Measurements from ENCODE around the gene PRR23B.

DNA sequence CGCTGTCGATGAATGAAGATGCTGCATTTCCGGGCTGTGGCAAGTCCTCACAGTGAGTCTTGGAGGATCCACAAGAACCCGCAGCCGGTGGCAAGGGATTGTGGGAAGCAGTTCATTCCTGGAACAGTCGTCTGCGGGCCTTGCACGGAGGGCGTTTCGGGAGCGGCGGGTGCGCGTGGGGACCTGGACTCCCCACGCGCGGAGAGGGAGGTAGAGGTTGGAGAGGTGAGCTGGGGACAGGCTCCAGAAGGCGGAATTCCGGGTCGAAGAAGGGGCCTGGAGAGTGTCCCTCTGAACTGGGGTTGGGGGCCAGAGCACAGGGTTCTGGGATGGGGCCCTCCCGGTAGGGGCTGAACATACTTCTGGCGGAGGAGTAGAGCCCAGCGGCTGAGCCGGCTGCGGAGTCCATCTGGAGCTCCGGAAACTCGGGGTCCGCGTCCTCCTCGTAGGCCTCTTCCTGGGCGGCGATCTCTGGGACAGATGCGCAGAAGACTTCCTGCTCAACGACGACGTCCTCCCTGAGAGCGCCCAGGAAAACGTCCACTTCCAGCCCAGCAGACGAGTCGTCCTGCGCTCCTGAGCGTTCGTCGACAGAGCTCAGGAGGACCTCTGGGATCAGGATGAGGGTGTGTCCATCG is 15.3 kb downstream of the PRR23B start:
- TF ChIP-seq, protein P1, sequence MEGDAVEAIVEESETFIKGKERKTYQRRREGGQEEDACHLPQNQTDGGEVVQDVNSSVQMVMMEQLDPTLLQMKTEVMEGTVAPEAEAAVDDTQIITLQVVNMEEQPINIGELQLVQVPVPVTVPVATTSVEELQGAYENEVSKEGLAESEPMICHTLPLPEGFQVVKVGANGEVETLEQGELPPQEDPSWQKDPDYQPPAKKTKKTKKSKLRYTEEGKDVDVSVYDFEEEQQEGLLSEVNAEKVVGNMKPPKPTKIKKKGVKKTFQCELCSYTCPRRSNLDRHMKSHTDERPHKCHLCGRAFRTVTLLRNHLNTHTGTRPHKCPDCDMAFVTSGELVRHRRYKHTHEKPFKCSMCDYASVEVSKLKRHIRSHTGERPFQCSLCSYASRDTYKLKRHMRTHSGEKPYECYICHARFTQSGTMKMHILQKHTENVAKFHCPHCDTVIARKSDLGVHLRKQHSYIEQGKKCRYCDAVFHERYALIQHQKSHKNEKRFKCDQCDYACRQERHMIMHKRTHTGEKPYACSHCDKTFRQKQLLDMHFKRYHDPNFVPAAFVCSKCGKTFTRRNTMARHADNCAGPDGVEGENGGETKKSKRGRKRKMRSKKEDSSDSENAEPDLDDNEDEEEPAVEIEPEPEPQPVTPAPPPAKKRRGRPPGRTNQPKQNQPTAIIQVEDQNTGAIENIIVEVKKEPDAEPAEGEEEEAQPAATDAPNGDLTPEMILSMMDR (IDR thresholded peaks at IDR 0.05; ENCODE audit: low read length) = no peak
- no peak for TF ChIP-seq EZH2 (IDR thresholded peaks at IDR 0.05; ENCODE audit: borderline replicate concordance, low read length)
